Cardiac muscle cell (in vitro differentiated cells and primary cell): ENCODE results near the gene CPB1. TPM values are rescaled to one million over a fixed set of nuclear protein-coding genes. Genes with fewer than 3 reads are reported as not detected.

Source experiments
- DNase-seq, 2 donors: peaks; one replicate each; pipeline versions ENCODE4 v3.0.0 to v3.0.0-alpha.2; 2010 to 2017; ENCODE audit warnings: low read depth in 1 of 2, low spot score in 1 of 2
- H3K27ac ChIP-seq: fragments of 200-600 bp; sonication (generic); 2 replicates; pipeline ENCODE4 v1.5.1; 2016
- H3K27me3 ChIP-seq: fragments of 200-600 bp; sonication (generic); 2 replicates; pipeline ENCODE4 v1.6.0; 2016; ENCODE audit warnings: control low read depth
- H3K36me3 ChIP-seq: fragments of 200-600 bp; sonication (generic); 2 replicates; pipeline ENCODE4 v1.5.1; 2016; ENCODE audit warnings: control low read depth
- H3K4me1 ChIP-seq: fragments of 200-600 bp; sonication (generic); 2 replicates; pipeline ENCODE4 v1.8.1; 2017; ENCODE audit warnings: low read depth, mild to moderate bottlenecking, mixed run types
- H3K4me3 ChIP-seq: fragments of 200-600 bp; sonication (generic); 2 replicates; pipeline ENCODE4 v1.5.1; 2016; ENCODE audit warnings: mild to moderate bottlenecking
- H3K9me3 ChIP-seq: fragments of 200-600 bp; sonication (generic); 2 replicates; pipeline ENCODE4 v1.5.1; 2017; ENCODE audit warnings: low read depth, mild to moderate bottlenecking, control low read depth
- CTCF ChIP-seq: IDR thresholded peaks from 2 replicates; pipeline ENCODE4 v1.5.1; 2012; ENCODE audit warnings: low read depth, mild to moderate bottlenecking, low read length
- polyA plus RNA-seq: library from polyadenylated mRNA; unstranded; fragments of >200 nt; fragmentation: Nextera tagmentation; extraction: Ambion mirVana; gene quantifications from 2 replicates; pipeline ENCODE4 v1.2.1, GENCODE V29; 2016
- total RNA-seq: library from RNA; depleted of rRNA; stranded (reverse); fragments of >200 nt; gene quantifications from 2 replicates; pipeline ENCODE4 v1.2.3, GENCODE V29; 2016

Gene CPB1
- total and polyA plus RNA-seq, 2 experiments from 2014 or later = not detected

- no peaks in the 10 kb centered on the region for H3K36me3 ChIP-seq
- peak in 1 of 2 donors; percentile 59 for DNase-seq
- no peak overlapping the region for H3K4me3 ChIP-seq
- H3K9me3 ChIP-seq = no peaks in the 10 kb centered on the region
- no peaks in the 10 kb centered on the region for H3K4me1 ChIP-seq
- no peak for TF ChIP-seq CTCF
- H3K27ac ChIP-seq = no peak overlapping the region
- peaks cover 43% of the 10 kb centered on the region for H3K27me3 ChIP-seq
These were observed 74.6 kb downstream of the CPB1 start for GRCh38 chr3:148901987-148902791.

DNA sequence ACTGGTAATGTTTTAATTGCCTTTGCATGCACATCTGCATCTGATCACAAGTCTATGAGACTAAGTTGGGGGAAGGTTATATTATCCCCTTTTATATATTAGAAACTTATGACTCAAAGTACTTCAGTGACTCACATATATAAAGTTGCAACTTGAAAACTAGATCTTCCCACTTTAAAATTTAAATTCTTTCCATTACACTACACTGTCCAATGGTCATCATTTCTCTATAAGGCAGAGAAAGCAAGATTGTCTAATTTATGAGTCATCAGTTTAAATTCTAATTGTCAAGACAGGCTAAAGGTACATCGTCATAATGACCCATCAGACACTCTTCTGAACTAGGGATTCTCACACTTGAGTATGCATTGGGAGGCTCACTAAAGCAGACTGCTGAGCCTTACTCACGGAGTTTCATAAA lies 75.4 kb downstream of the CPB1 start:
- Histone ChIP-seq H3K9me3 (no peaks in the 10 kb centered on the region), H3K36me3 (no peaks in the 10 kb centered on the region), H3K27me3 (peaks cover 35% of the 10 kb centered on the region), H3K27ac (no peak overlapping the region), H3K4me1 (no peaks in the 10 kb centered on the region), H3K4me3 (no peak overlapping the region)
- no peak for TF ChIP-seq CTCF
- DNase-seq = peak in 1 of 2 donors; percentile 6

- Histone ChIP-seq H3K36me3 (no peaks in the 10 kb centered on the region), H3K4me3 (no peak overlapping the region), H3K27me3 (peaks cover 29% of the 10 kb centered on the region), H3K27ac (no peak overlapping the region), H3K4me1 (no peaks in the 10 kb centered on the region), H3K9me3 (no peaks in the 10 kb centered on the region)
- DNase-seq = no peak
- no peak for TF ChIP-seq CTCF
These were observed 76.3 kb downstream of the CPB1 start for GRCh38 chr3:148903941-148904340.

DNA sequence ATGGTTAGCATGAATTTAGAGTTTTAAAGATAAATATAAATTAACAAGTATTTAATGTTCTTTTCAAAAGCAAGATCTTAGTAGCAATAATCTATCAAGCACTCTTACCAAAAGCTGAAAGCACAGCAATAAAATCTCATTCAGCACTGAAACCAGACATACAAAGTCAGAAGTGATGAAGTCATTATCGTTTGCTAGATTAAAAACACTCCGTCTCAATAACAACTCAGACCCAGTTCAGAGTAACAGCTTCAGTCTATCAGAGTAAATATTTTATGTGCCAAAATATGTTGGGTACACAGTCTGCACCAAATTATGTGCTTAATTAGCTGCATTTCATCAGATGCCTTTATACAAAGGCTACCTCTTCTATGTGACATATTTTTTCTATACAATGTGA lies 79.1 kb downstream of the CPB1 start:
- H3K27ac ChIP-seq = no peak overlapping the region
- H3K9me3 ChIP-seq = no peaks in the 10 kb centered on the region
- no peak overlapping the region for H3K4me3 ChIP-seq
- peaks cover 19% of the 10 kb centered on the region for H3K27me3 ChIP-seq
- TF ChIP-seq CTCF = no peak
- DNase-seq = no peak
- no peaks in the 10 kb centered on the region for H3K4me1 ChIP-seq
- no peaks in the 10 kb centered on the region for H3K36me3 ChIP-seq

Other genes starting within 250 kb of the CPB1 start
- not detected in 2 replicates for gene AGTR1, start 129.9 kb upstream of the CPB1 start, total RNA-seq
- gene AGTR1, start 129.9 kb upstream of the CPB1 start, polyA plus RNA-seq = not detected in 2 replicates
- not detected in 2 replicates for gene CPA3, start 37.5 kb downstream of the CPB1 start, total RNA-seq
- not detected in 2 replicates for gene CPA3, start 37.5 kb downstream of the CPB1 start, polyA plus RNA-seq
- 11.2 and 24.5 TPM in 2 replicates for gene GYG1, start 163.7 kb downstream of the CPB1 start, total RNA-seq
- 31.9 and 47.8 TPM in 2 replicates for gene GYG1, start 163.7 kb downstream of the CPB1 start, polyA plus RNA-seq